Esophagus squamous epithelium (tissue), 4 donors: ENCODE measurements around the gene SLC31A2.

Experiments used
- POLR2A ChIP-seq, 4 donors: fragments of 450-650 bp; IDR thresholded peaks; one replicate each; pipeline ENCODE4 v1.6.1; 2017; ENCODE audit warnings: antibody characterized with exemption in 4 of 4, mild to moderate bottlenecking in 4 of 4, moderate library complexity in 3 of 4
- TF ChIP-seq, protein P1 (sequence below), 6 experiments: fragments of 450-650 bp in 4 of 6; fragments of 200-600 bp in 2 of 6; sonication (generic) in 2 of 6; IDR thresholded peaks; one replicate each; pipeline ENCODE4 v1.5.1; 2016 to 2019; ENCODE audit warnings: antibody characterized with exemption in 6 of 6, mild to moderate bottlenecking in 4 of 6, moderate library complexity in 4 of 6

DNA sequence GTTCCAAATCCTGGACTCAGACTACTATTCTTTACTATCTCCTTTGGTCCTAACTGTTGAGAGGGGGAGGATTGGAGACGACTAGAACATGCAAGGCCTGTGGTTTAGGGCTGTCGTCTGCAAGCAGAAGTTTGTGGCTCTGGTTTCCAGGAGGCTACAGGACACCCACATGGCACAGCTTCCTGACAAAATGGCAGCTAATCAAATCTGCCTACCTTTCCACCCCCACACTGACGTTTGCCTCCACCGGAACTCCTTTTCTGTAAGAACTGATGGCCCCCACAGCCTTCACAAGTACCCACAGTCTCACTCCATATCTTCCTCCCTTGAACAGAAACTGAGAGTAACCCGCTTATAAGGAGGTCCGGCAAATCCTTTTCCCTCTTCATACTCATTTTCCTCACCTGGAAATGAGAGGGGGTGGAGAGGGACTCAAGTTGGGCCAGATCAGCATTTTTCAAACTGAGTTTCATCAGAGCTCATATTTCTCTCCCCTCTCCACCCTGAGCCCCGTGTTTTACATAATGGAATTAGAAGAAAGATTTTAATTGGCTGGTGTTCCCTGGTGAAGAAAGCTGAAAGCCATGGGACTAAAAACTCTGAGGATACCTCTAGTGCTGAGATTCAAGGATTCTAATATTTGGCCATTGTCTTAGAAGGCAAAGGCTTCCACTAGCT is 5.2 kb downstream of the SLC31A2 start:
- TF ChIP-seq, protein P1, sequence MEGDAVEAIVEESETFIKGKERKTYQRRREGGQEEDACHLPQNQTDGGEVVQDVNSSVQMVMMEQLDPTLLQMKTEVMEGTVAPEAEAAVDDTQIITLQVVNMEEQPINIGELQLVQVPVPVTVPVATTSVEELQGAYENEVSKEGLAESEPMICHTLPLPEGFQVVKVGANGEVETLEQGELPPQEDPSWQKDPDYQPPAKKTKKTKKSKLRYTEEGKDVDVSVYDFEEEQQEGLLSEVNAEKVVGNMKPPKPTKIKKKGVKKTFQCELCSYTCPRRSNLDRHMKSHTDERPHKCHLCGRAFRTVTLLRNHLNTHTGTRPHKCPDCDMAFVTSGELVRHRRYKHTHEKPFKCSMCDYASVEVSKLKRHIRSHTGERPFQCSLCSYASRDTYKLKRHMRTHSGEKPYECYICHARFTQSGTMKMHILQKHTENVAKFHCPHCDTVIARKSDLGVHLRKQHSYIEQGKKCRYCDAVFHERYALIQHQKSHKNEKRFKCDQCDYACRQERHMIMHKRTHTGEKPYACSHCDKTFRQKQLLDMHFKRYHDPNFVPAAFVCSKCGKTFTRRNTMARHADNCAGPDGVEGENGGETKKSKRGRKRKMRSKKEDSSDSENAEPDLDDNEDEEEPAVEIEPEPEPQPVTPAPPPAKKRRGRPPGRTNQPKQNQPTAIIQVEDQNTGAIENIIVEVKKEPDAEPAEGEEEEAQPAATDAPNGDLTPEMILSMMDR (IDR thresholded peaks at IDR 0.05) = no peak
- no peak for TF ChIP-seq POLR2A (IDR thresholded peaks at IDR 0.05)
